GM19467 (cell line): ENCODE data around the gene TRIOBP.

Source experiments
- ATAC-seq: cut with Tn5 transposase; IDR thresholded peaks from one replicate; pipeline ENCODE4 v1.9.1; 2021; ENCODE audit warnings: mild to moderate bottlenecking, moderate library complexity; ENCODE audit not compliant: unreplicated experiment

Gene TRIOBP

DNA sequence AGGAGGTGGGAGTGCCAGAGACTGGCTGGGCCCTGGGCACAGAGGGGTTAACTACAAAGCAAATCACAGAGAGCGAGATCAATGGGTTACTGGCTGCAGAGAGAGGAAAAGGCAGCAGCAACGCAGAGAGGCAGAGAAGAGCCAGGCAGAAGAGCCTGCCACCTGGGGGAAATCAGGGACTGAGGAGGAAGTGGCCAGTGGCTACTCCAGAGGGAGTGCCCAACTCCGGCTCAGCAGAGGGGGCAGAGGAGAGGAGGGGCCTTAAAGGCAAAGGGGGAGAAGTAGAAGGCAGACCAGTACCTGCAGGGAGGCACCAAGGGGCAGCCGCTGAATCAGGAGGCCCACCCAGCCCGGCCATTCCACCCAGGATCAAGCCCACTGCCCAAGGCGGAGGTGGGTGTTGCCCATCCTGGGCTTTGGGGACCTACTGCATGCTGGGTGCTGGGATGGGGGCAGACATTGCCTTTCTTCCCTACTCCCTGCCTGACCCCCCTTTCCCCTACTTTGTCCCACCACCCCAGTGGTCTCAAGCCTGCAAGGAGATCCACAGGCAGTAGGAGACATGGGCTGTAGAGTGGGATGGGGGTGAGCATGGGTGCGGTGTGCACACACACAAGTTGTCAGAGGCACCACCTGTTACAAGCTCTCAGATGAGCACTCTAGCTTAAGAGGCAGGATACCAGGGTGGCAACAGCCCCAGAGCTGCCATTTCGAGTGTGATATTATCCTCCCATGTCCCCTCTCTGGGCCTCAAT, 125.4 kb downstream of the TRIOBP start:
- no peak for ATAC-seq

DNA sequence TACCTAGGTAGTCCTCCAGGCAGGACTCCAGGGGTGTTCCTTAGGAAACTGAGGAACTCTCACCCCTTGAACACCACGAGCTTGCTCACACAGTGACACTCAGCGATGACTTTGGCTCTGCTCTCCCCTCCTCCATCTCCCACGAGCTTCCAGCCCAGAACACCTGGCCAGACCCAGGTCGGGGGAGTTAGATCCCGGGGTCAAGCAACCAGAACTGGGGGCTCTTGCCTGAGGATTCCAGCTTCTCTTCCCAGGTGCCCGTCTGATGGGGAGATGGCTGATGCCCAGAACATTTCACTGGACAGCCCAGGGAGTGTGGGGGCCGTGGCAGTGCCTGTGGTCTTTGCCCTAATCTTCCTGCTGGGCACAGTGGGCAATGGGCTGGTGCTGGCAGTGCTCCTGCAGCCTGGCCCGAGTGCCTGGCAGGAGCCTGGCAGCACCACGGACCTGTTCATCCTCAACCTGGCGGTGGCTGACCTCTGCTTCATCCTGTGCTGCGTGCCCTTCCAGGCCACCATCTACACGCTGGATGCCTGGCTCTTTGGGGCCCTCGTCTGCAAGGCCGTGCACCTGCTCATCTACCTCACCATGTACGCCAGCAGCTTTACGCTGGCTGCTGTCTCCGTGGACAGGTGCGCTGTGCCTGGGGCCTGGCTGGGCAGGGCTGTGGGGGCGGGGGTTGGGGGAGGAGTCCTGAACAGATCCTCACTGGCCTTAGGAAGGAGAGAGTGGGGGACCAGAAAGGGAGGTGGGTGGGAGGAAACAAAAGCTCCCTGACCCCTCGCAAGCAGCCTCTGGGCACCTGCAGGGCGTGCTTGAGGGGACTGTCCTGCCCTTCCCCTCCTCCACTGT, 126.5 kb downstream of the TRIOBP start, which contains the start of gene GALR3:
GALR3 (plus strand) TSS at position 249 of the 852 bp plus-strand sequence; CDS start at position 274, 25 bp downstream.
- ATAC-seq: no peak

DNA sequence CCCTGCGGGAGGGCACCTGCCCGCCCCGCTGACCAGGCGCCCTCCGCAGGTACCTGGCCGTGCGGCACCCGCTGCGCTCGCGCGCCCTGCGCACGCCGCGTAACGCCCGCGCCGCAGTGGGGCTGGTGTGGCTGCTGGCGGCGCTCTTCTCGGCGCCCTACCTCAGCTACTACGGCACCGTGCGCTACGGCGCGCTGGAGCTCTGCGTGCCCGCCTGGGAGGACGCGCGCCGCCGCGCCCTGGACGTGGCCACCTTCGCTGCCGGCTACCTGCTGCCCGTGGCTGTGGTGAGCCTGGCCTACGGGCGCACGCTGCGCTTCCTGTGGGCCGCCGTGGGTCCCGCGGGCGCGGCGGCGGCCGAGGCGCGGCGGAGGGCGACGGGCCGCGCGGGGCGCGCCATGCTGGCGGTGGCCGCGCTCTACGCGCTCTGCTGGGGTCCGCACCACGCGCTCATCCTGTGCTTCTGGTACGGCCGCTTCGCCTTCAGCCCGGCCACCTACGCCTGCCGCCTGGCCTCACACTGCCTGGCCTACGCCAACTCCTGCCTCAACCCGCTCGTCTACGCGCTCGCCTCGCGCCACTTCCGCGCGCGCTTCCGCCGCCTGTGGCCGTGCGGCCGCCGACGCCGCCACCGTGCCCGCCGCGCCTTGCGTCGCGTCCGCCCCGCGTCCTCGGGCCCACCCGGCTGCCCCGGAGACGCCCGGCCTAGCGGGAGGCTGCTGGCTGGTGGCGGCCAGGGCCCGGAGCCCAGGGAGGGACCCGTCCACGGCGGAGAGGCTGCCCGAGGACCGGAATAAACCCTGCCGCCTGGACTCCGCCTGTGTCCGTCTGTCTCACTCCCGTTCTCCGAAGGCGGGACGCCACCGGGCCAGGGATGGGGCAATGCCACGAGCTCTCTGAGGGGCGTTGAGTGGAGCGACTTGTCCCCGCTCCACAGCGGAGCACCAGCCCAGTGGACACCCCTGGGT, 128.1 kb downstream of the TRIOBP start:
- no peak for ATAC-seq
